Midbrain (tissue), 1 donor: Measurements from ENCODE around the gene DGLUCY.
"Not testable (repeated sequence)": the region's sequence is repeated elsewhere in the genome, so short reads cannot be mapped to it uniquely, and the experiment has no call there.

Experiments used
- DNase-seq: peaks from one replicate; lab custom pipeline; 2025; lab: John Stamatoyannopoulos, UW

Gene DGLUCY

GRCh38 chr14:91169951-91170350 lies 56.1 kb downstream of the DGLUCY start:
- DNase-seq = no peak

GRCh38 chr14:91170504-91171121 lies 56.7 kb downstream of the DGLUCY start:
- DNase-seq = peak; percentile 18

DNA sequence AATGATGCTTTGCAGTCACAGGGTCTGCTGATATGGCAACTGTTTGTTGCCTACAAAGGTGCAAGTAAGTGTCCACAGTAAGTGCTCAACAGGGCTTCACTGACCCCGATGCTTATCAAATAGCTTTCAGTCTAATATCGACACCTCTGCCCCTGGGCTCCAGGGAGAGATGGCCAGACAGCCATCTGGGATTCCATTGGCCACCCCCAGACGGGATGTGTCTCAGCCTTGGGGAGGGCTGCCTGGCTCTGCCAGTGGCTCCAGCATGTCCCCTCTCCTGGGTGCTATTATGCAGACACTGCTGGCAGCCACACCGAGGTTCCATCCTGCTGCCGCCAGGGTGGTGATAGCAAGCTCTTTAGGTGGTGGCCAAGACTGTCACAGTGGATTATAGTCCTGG lies 57.4 kb downstream of the DGLUCY start:
- DNase-seq = no peak

DNA sequence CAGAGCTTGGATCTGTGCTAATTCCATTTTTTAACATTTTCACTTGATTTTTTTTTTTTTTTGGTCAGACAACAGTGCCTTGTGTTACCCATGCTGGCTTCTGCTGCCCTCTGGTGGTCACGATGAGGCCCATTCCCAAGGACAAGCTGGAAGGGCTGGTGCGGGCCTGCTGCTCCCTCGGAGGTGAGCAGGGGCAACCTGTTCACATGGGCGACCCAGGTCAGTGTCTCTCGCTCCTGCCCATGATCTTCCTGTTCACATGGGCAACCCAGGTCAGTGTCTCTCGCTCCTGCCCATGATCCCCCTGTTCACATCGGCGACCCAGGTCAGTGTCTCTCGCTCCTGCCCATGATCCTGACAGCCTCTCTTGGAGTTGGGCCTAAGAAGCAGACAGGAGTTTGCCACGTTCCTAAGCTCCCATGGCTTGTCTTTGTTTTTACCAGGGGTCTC lies 59.4 kb downstream of the DGLUCY start:
- DNase-seq = peak; percentile 81

GRCh38 chr14:91173904-91174303 lies 60.0 kb downstream of the DGLUCY start:
- DNase-seq = no peak

DNA sequence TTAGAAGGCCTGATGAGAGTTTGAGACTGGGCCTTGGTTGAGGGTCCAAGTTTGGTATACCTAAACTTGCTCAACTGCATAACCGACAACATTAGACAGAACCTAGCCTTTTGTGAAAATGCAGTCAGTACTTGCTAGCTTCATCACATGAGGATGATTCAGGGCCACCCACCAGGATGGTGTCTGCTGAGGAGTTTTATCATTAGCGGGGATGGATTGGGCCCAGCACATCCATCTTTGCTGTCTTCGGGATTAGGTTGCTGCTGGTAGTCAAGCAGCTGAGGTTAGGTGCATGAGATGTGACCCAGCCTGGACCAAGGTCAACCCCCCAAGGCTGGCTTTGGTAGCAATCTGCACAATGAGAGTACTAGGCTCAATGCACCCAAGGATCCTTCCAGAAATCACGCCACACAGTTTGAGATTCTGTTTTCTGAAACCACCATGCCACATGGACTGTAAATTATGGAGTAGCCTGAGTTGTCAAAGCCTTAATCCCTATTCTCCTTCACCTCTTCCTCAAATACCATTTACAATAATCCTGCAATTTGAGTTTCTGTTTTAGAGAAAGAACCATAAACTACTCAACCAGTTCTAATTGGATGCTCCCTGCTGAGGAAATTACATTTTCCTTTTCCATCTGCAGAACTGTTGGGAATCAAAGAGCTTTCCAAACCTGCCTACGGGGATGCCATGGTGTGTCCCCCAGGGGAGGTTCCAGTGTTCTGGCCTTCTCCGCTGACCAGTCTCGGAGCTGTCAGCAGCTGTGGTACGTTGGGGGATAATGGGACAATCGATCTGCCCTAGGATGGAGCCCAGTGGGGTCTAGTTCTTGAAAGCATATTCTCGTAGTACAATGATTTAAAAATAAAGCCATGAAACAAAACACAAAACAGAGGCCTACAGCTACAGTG lies 61.7 kb downstream of the DGLUCY start:
- DNase-seq = no peak

GRCh38 chr14:91177073-91178034 lies 63.5 kb downstream of the DGLUCY start:
- DNase-seq = peak; percentile 62

DNA sequence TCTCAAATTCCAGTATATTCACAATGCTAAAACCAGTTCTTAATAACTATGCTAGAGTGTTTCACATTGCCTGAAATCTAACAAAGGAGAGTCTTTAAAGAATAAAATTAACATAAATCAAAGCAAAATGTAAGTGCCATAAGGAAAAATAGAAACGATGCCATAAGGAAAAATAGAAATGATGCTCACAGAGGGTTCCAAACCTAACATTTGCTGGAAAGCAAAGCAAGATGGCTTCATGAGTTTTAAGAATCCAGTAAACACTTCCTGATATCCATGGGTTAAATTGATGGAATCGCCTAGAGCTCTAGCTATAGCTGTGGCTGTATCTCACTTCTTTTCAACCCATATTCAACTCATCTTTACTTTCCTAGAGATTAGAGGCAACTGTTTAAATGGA lies 66.7 kb downstream of the DGLUCY start:
- DNase-seq = no peak

DNA sequence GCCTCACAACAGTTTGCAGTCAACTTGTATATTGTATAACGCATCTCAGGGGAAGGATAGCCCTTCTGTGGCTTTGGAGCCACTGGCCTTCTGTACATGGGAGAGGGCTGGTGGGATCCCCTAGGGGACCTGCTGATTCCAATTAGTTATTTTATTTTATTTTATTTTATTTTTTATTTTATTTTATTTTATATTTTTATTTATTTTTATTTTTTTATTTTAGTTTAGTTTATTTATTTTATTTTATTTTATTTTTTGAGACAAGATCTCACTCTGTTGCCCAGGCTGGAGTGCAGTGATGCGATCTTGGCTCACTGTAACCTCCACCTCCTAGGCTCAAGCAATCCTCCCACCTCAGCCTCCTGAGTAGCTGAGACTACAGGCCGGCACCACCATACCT lies 68.9 kb downstream of the DGLUCY start:
- DNase-seq = not testable (repeated sequence)

DNA sequence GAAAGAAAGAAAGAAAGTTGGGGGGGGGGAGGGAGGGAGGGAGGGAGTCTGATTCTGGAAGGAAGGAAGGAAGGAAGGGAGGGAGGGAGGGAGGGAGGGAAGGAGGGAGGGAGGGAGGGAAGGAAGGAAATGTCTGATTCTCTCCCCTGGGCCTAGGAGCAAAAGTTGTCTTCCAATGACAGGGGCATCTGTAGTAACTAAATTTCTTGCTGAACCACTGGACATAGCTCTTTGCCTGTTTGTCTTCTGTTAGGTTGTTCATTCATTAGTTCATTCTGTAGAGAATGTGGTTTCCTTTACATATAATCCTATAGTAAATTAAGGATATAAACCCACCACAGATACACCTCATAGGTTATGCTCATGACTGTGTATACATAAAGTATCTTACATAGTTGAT lies 70.7 kb downstream of the DGLUCY start:
- DNase-seq = no peak

- no peak for DNase-seq
Measured at GRCh38 chr14:91185721-91186120, 71.8 kb downstream of the DGLUCY start.

DNA sequence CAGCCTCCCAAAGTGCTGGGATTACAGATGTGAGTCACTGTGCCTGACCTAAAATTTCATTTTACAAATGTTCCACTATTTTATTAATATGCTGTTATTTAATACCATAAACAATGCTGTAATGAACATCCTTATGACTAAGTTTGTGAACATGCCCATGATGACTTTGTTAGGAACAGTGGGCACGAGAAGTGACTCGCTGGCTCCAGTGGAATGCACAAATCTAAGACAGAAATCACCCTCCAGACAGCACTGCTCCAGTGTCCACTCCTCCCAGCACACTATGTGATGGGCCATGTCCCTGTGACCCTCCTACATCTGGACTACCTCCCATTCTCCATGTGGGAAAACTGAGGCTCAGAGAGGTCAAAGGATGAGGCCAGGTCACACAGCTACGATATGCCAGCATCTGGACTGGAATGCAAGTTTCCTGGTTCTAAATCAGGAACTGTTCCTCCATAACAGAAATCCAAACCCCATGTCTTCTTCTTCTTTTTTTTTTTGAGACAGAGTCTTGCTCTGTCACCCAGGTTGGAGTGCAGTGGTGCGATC lies 72.7 kb downstream of the DGLUCY start:
- no peak for DNase-seq

- no peak for DNase-seq
Measured at GRCh38 chr14:91187271-91187670, 73.4 kb downstream of the DGLUCY start.

DNA sequence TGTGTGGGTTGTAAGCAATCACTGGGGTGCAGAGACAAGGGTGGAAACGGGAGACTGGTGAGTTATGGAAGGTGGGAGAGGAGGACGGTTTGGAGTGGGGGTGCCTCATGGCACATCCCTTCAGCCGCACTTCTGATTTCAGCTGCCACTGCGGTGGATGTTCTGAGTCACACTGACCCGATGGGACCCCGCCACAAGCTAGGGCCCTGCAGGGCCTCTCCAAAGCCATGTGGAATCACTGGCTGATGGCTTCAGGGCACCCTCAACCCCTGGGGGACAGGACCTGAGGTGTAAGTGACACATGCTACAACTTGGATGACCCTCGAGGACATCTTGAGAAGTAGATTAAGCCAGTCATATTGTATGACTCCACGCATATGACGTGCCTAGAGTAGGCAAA lies 77.0 kb downstream of the DGLUCY start:
- no peak for DNase-seq

DNA sequence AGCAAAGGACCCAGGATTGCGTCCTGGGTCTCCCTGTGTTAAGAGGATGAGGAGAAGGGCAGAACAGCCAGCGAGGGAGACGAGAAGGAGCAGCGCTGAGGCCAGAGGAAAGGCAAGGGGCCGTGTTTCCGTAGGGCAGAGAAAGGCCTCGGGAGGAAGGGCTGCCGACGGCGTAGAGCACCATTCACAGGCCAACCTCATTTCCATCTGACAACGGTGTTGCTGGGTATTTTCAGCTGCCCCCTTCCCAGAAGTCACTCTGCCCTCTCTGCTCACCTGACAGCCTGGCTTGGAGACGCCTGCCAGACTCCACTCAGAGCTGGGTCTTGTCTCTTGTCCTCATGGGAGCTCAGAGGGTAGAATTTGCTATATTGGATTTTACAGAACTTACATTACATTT lies 79.2 kb downstream of the DGLUCY start:
- no peak for DNase-seq

GRCh38 chr14:91195881-91196280 lies 82.0 kb downstream of the DGLUCY start:
- no peak for DNase-seq

DNA sequence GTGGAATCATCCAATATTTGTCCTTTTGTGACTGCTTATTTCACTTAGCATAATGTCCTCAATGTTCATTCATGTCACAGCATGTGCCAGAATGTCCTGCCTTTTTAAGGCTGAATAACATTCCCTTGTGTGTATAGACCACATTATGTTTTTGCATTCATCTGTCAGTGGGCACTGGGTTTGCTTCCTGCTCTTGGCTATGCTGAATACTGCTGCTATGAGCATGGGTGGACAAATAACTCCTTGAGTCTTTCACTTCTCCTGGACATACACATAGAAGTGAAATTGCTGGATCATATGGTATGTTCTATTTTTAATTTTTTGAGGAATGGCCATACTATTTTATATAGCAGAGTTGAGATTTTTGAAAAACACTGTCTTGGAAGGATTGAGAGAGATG lies 83.8 kb downstream of the DGLUCY start:
- DNase-seq = no peak

DNA sequence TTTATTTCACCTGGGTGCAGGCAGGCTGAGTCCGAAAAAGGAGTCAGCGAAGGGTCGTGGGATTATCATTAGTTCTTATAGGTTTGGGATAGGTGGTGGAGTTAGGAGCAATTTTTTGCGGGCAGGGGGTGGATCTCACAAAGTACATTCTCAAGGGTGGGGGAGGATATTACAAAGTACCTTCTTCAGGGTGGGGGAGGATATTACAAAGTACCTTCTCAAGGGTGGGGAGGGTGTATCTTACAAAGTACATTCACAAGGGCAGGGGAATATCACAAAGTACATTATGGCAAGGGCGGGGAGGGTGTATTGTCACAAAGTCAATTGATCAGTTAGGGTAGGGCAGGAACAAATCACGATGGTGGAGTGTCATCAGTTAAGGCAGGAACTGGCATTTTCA lies 86.9 kb downstream of the DGLUCY start:
- DNase-seq = not testable (repeated sequence)

- no peak for DNase-seq
Measured at GRCh38 chr14:91202234-91202974, 88.5 kb downstream of the DGLUCY start.

- DNase-seq = no peak
Measured at GRCh38 chr14:91204657-91205056, 90.8 kb downstream of the DGLUCY start.

DNA sequence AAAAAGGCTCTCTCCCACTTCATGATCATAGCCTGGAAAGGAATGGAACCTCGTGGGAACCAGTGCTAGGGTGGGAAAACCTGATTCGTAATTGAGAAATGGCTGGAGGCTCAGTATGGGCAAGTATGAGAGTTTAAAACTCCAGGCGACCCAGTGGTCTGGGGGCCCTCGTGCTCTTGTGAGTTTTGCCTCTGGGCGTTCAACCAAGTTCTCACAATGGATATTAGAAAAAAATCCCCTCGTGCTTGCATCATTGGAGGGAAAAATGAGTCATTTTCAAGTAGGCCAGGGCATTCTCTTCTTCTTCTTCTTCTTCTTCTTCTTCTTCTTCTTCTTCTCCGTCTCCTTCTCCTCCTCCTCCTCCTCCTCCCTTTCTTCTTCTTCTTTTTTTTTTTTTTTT lies 91.6 kb downstream of the DGLUCY start:
- DNase-seq = no peak
